ENCODE results near the gene INCA1.

INCA1 gene

GRCh38 chr17:5027299-5027698, 30.0 kb upstream of the INCA1 start:
- no peak for TF ChIP-seq CTCF (IDR thresholded peaks at IDR 0.05; ENCODE audit: low read depth, low read length)
- DNase-seq (ENCODE audit: extremely low read depth, low read depth), result no peak

GRCh38 chr17:5024604-5025003, 27.3 kb upstream of the INCA1 start:
- DNase-seq (ENCODE audit: extremely low read depth, low read depth), result no peak
- no peak for TF ChIP-seq CTCF (IDR thresholded peaks at IDR 0.05; ENCODE audit: low read depth, low read length)

- TF ChIP-seq CTCF (IDR thresholded peaks at IDR 0.05; ENCODE audit: low read depth, low read length), result no peak
- DNase-seq (ENCODE audit: extremely low read depth, low read depth), result no peak
Measured at GRCh38 chr17:5023588-5024147, 26.3 kb upstream of the INCA1 start.

DNA sequence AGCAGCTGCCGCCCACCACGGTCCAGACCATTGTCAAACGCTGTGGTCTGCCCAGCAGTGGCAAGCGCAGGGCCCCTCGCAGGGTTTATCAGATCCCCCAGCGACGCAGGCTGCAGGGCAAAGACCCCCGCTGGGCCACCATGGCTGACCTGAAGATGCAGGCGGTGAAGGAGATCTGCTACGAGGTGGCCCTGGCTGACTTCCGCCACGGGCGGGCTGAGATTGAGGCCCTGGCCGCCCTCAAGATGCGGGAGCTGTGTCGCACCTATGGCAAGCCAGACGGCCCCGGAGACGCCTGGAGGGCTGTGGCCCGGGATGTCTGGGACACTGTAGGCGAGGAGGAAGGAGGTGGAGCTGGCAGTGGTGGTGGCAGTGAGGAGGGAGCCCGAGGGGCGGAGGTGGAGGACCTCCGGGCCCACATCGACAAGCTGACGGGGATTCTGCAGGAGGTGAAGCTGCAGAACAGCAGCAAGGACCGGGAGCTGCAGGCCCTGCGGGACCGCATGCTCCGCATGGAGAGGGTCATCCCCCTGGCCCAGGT, 24.9 kb upstream of the INCA1 start:
- no peak for TF ChIP-seq CTCF (IDR thresholded peaks at IDR 0.05; ENCODE audit: low read depth, low read length)
- DNase-seq (ENCODE audit: extremely low read depth, low read depth), result no peak

DNA sequence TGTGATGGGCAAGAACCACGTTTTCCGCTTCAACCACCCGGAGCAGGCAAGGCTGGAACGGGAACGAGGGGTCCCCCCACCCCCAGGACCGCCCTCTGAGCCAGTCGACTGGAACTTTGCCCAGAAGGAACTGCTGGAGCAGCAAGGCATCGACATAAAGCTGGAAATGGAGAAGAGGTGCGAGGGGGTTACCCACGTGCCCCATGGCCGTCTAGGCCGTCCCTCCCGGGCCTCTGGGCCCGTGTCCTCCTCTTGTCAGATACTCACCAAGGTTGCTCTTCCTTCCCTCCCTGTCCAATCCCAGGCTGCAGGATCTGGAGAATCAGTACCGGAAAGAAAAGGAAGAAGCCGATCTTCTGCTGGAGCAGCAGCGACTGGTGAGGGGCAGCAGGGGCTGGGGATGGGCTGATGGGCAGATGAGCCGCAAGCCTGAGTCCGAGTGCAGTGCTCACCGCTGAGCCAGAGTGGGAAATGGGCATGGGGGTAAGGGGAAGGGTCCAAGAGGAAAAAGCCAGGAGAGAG, 23.2 kb upstream of the INCA1 start:
- no peak for TF ChIP-seq CTCF (IDR thresholded peaks at IDR 0.05; ENCODE audit: low read depth, low read length)
- no peak for DNase-seq (ENCODE audit: extremely low read depth, low read depth)

GRCh38 chr17:5019475-5019956, 22.2 kb upstream of the INCA1 start:
- DNase-seq (ENCODE audit: extremely low read depth, low read depth), result no peak
- TF ChIP-seq CTCF (IDR thresholded peaks at IDR 0.05; ENCODE audit: low read depth, low read length), result no peak; the same call in 1 of the 2 replicates

DNA sequence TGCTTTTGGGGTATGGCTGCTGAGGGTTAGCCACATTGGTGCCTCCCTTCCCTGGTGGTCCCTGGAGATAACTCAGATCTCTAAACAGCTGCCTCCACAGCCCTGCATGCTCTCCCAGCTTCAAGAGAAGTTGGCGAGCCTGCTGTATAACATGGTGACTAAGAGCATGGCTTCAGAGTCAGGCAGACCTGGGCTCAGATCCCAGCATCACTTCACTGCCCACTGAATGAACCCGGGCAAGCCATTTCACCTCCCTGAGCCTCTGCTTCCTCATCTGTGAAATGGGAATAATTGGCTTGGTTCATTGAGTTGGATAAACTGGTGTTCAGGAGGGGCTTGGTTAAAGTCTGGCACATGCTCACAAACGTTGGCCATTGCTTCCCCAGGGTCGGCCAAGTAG, 17.0 kb upstream of the INCA1 start:
- TF ChIP-seq CTCF (IDR thresholded peaks at IDR 0.05; ENCODE audit: low read depth, low read length), result no peak
- no peak for DNase-seq (ENCODE audit: extremely low read depth, low read depth)
